Right atrium auricular region (tissue), 2 donors: ENCODE results near the gene PRKCH. TPM values are rescaled to one million over a fixed set of nuclear protein-coding genes. Genes with fewer than 3 reads are reported as not detected.
"Not testable (repeated sequence)": the region's sequence is repeated elsewhere in the genome, so short reads cannot be mapped to it uniquely, and the experiment has no call there.

Source experiments
- DNase-seq: peaks from one replicate; pipeline ENCODE4 v3.0.0-alpha.2; 2019; ENCODE audit warnings: low spot score
- H3K27ac ChIP-seq, 2 donors: fragments of 200-600 bp; sonication (generic); 1 replicate in 1 of 2; 2 replicates in 1 of 2; pipeline ENCODE4 v1.5.1; 2016 to 2019
- H3K27me3 ChIP-seq, 2 donors: fragments of 200-600 bp; sonication (generic); one replicate each; pipeline versions ENCODE4 v1.5.1 to v1.6.0; 2017 to 2019
- H3K36me3 ChIP-seq: fragments of 200-600 bp; sonication (generic); one replicate; pipeline ENCODE4 v1.5.1; 2016
- H3K4me1 ChIP-seq, 2 donors: fragments of 200-600 bp; sonication (generic); one replicate each; pipeline versions ENCODE4 v1.5.1 to v1.6.0; 2017 to 2019
- H3K4me3 ChIP-seq, 2 donors: fragments of 200-600 bp; sonication (generic); 1 replicate in 1 of 2; 2 replicates in 1 of 2; pipeline ENCODE4 v1.5.1; 2017 to 2019; ENCODE audit warnings: mild to moderate bottlenecking in 1 of 2, moderate library complexity in 1 of 2
- H3K9me3 ChIP-seq, 2 donors: fragments of 200-600 bp; sonication (generic); one replicate each; pipeline ENCODE4 v1.5.1; 2019
- total RNA-seq, 2 donors: library from RNA; depleted of rRNA; stranded (reverse); fragments of >200 nt; gene quantifications; one replicate each; pipeline ENCODE4 v1.1.0, GENCODE V29; 2016
- TF ChIP-seq, protein P1 (sequence below), 2 donors: fragments of 200-600 bp; sonication (generic); IDR thresholded peaks; one replicate each; pipeline ENCODE4 v1.5.1; 2019; ENCODE audit warnings: antibody characterized with exemption in 2 of 2

Gene PRKCH
- total RNA-seq, 2 donors from 2014 or later = 24.9 to 40.3 TPM

DNA sequence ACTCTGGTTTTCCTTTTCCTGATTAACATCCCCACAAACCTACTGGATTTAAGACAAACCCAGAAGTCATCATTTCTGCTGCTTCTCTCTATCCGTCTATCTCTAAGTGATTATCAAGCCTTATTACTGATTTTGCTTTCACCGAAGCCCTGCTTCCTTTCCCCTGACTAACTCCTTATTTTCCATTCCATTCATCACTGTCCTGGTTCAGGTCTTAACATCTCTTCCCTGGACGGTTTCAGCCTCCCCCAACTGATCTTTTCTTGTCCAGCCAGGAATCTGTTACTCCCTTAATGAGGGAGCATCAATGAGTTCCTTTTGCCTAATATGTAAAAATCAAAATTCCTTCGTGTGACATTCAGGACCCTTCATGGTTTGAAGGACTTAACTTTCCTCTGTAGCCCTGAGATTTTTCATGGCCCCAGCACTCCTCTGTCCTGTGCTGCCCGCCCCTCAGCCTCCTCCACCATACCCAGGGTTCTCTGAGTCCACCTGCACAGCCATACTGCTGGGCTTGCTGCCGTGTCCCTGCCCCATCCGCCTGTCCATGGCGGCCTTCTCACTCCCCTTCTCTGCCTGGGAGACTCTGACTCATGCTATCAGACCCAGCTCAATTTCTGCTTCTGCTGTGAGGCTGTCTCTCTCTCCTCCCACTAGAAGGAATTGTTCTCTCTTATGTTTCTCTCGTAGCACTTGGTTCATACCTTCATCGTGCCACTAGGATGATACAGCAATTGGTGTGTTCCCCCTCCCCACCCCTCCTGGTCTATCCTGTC lies 206.1 kb downstream of the PRKCH start:
- TF ChIP-seq, protein P1, sequence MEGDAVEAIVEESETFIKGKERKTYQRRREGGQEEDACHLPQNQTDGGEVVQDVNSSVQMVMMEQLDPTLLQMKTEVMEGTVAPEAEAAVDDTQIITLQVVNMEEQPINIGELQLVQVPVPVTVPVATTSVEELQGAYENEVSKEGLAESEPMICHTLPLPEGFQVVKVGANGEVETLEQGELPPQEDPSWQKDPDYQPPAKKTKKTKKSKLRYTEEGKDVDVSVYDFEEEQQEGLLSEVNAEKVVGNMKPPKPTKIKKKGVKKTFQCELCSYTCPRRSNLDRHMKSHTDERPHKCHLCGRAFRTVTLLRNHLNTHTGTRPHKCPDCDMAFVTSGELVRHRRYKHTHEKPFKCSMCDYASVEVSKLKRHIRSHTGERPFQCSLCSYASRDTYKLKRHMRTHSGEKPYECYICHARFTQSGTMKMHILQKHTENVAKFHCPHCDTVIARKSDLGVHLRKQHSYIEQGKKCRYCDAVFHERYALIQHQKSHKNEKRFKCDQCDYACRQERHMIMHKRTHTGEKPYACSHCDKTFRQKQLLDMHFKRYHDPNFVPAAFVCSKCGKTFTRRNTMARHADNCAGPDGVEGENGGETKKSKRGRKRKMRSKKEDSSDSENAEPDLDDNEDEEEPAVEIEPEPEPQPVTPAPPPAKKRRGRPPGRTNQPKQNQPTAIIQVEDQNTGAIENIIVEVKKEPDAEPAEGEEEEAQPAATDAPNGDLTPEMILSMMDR (IDR thresholded peaks at IDR 0.05) = no peak
- Histone ChIP-seq H3K27me3 (no peaks in the 10 kb centered on the region), H3K36me3 (no peaks in the 10 kb centered on the region), H3K4me1 (peaks cover 0 to 61% of the 10 kb centered on the region in 2 donors), H3K9me3 (no peaks in the 10 kb centered on the region), H3K27ac (peak overlapping the region; percentile 81 to 89), H3K4me3 (no peak overlapping the region)
- no peak for DNase-seq

DNA sequence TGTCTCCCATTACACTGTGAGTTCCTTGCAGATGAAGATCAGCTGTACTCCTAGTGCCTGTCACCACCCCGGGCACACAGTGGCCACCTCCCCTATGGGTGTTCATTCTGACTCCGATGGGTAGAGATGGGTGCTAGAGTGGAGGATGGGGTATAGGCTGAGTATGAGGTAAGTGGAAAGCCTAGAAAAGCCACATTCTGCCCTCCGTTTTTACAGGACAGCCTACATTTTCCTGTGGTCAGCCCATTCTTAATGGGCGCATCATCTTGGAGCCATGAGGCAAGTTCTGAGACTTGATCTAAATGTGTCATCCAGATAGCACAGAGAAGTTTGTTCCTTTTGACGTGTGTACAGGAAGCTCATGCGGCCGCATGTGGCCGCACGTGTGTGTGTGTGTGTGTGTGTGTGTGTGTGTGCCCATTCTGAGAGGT lies 207.2 kb downstream of the PRKCH start:
- TF ChIP-seq, protein P1 (IDR thresholded peaks at IDR 0.05) = no peak
- Histone ChIP-seq H3K4me1 (peaks cover 0 to 68% of the 10 kb centered on the region in 2 donors), H3K4me3 (no peak overlapping the region), H3K27ac (no peak overlapping the region), H3K36me3 (no peaks in the 10 kb centered on the region), H3K9me3 (no peaks in the 10 kb centered on the region), H3K27me3 (no peaks in the 10 kb centered on the region)
- DNase-seq = no peak

DNA sequence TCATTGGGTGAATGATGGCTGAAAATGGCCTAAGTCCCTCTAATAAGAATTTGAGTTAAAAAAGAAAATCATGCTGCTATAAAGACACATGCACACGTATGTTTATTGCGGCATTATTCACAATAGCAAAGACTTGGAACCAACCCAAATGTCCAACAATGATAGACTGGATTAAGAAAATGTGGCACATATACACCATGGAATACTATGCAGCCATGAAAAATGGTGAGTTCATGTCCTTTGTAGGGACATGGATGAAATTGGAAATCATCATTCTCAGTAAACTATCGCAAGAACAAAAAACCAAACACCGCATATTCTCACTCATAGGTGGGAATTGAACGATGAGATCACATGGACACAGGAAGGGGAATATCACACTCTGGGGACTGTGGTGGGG lies 208.0 kb downstream of the PRKCH start:
- peaks cover 0 to 67% of the 10 kb centered on the region in 2 donors for H3K4me1 ChIP-seq
- H3K27me3 ChIP-seq = not testable (repeated sequence)

DNA sequence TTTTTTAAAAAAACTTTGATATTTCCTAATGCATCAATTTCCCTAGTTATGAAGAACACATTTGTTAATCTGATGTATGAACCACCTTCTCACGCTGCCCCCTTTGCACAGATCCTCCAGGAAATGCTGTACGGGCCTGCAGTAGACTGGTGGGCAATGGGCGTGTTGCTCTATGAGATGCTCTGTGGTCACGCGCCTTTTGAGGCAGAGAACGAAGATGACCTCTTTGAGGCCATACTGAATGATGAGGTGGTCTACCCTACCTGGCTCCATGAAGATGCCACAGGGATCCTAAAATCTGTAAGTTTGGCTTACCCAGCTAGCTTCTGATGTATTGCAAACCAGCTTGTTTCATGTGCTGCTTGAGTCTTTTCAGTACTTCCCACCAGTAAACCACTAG lies 208.9 kb downstream of the PRKCH start:
- DNase-seq = no peak
- Histone ChIP-seq H3K4me1 (peaks cover 0 to 64% of the 10 kb centered on the region in 2 donors), H3K36me3 (no peaks in the 10 kb centered on the region), H3K9me3 (no peaks in the 10 kb centered on the region), H3K27me3 (no peaks in the 10 kb centered on the region), H3K27ac (no peak overlapping the region), H3K4me3 (no peak overlapping the region)
- TF ChIP-seq, protein P1 (IDR thresholded peaks at IDR 0.05) = no peak

More for the DNA sequence above, 208.0 kb downstream of the PRKCH start:
- H3K9me3 ChIP-seq, H3K4me3 ChIP-seq, H3K36me3 ChIP-seq, DNase-seq, H3K27ac ChIP-seq: not testable (repeated sequence)

DNA sequence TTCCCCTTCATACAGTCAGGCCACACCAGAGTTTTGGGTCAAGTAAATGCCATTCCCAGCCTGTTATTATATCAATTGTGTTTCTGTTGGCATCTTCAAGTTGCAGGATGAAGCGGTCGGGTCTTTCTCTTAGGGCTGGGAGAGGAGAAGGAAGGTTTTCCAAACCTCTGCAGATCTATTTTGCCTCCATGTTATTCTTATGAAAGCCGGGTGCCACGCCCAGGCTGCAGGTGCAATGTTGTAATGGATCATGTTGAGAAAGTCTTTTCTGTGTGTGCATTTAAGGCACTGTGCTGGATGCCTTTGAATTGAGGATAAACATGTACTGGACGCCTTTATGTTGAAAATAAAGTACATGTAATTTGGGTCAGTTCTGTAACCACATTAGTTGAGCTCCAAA lies 209.5 kb downstream of the PRKCH start:
- TF ChIP-seq, protein P1 (IDR thresholded peaks at IDR 0.05) = no peak
- no peak overlapping the region for H3K27ac ChIP-seq
- H3K4me1 ChIP-seq = peaks cover 0 to 58% of the 10 kb centered on the region in 2 donors
- DNase-seq = no peak
- no peaks in the 10 kb centered on the region for H3K36me3 ChIP-seq
- H3K4me3 ChIP-seq = no peak overlapping the region
- H3K27me3 ChIP-seq = no peaks in the 10 kb centered on the region
- H3K9me3 ChIP-seq = no peaks in the 10 kb centered on the region

DNA sequence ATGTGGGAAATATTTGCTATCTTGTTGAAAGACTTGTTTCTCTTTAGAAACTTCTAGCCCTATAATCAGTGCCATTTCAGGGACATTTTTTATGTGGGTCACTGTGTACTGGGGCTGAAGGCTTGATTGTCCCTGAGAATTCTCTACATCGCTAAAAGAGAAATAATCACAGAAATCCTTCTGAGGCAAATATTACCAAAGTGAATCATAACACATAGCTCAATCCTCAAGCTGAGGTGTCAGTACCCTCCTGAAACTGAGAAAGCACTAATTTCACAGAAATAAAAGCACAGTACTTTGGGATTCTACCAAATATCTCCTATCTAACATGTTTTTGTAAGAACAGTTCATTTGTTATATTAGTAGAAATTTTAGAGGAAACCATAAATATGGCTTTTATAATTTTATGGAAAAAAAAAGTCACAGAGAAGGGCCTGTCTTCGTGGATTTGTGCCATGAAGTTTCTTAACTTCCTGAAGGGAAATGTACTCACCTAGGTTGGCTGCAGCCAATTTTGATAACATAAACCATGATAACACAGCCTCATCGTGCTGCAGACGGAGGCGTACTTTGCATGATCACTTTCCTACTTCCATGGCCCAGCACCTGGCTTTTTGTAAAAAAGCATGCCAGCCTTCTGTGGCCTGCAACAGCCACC lies 210.2 kb downstream of the PRKCH start:
- H3K27me3 ChIP-seq = no peaks in the 10 kb centered on the region
- H3K36me3 ChIP-seq = no peaks in the 10 kb centered on the region
- no peak for DNase-seq
- no peak overlapping the region for H3K27ac ChIP-seq
- TF ChIP-seq, protein P1 (IDR thresholded peaks at IDR 0.05) = no peak
- no peak overlapping the region for H3K4me3 ChIP-seq
- peaks cover 0 to 57% of the 10 kb centered on the region in 2 donors for H3K4me1 ChIP-seq
- H3K9me3 ChIP-seq = no peaks in the 10 kb centered on the region
